Left colon (tissue), 2 donors: ENCODE data around the gene PHKA2. TPM values are rescaled to one million over a fixed set of nuclear protein-coding genes. Genes with fewer than 3 reads are reported as not detected.
A peak's percentile ranks its signal among the peaks of the same experiment; 100 is the strongest.

Source experiments
- ATAC-seq: fragments of 200-7000 bp; cut with Tn5 transposase; one replicate; pipeline ENCODE4 v1.9.1; 2020; ENCODE audit warnings: mild to moderate bottlenecking, moderate library complexity
- DNase-seq, 2 donors: peaks; one replicate each; pipeline ENCODE4 v3.0.0-alpha.2; 2020
- intact Hi-C, 2 donors: fragments of 100-400 bp; cut with DNase I in 1 of 2; cut with micrococcal nuclease in 1 of 2; formaldehyde crosslinking; loops; one replicate each; pipeline versions ENCODE4 v1.11.2 to v1.14.0; 2022; cut with DNase I, micrococcal nuclease
- total RNA-seq, 2 donors: library from RNA; stranded (reverse); fragmentation: NEBNext Ultra II Directional; extraction: Animal tissue kit (Norgen Biotek cat#: 25700); gene quantifications; one replicate each; pipeline ENCODE4 v1.2.1, GENCODE V29; 2021
- donor health status: DM: no; HTN: no; CAD: no.
- donor health status: DM: yes; HTN: yes; CAD: no.

Gene PHKA2
- total RNA-seq, 2 donors from 2014 or later, result 22.9 to 29.5 TPM

GRCh38 chrX:18895189-18895951, 88.5 kb downstream of the PHKA2 start:
- ATAC-seq, result no peak
- DNase-seq, result no peak
- intact Hi-C loops, result no loop called here

GRCh38 chrX:18894156-18894555, 89.8 kb downstream of the PHKA2 start:
- ATAC-seq (no peak), DNase-seq (no peak)
- intact Hi-C loops, result no loop called here

- ATAC-seq, result no peak
- intact Hi-C loops, result no loop called here
- no peak for DNase-seq
These were observed 90.4 kb downstream of the PHKA2 start for GRCh38 chrX:18893536-18893935.

- DNase-seq (no peak), ATAC-seq (no peak)
- intact Hi-C loops, result no loop called here
These were observed 91.0 kb downstream of the PHKA2 start for GRCh38 chrX:18892899-18893298.

DNA sequence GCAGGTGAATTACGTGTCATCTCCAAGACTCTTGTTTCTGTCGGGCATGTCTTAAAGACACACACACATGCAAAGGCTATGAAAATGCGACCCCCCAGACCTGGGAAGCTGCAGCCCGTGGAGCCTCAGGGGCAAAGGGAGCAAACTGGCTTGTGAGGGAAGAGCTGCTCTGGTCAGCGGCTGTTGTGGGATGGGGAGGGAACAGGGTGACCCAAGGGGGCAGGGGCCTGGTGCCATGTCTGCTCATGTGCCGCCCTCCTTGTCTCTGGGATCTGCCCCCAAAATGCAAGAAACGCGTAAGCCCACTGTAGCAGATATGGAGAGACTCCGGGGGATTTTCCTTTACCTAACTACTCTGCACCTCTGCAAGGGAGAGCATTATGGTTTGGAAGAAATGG, 92.4 kb downstream of the PHKA2 start:
- intact Hi-C loops, result no loop called here
- DNase-seq (no peak), ATAC-seq (no peak)

- intact Hi-C loops, result no loop called here
- ATAC-seq, result no peak
These were observed 93.0 kb downstream of the PHKA2 start for GRCh38 chrX:18890724-18891547.

GRCh38 chrX:18890049-18890381, 93.9 kb downstream of the PHKA2 start:
- ATAC-seq (no peak), DNase-seq (no peak)
- intact Hi-C loops, result no loop called here

More at GRCh38 chrX:18890724-18891547, 93.0 kb downstream of the PHKA2 start:
- no peak for DNase-seq

DNA sequence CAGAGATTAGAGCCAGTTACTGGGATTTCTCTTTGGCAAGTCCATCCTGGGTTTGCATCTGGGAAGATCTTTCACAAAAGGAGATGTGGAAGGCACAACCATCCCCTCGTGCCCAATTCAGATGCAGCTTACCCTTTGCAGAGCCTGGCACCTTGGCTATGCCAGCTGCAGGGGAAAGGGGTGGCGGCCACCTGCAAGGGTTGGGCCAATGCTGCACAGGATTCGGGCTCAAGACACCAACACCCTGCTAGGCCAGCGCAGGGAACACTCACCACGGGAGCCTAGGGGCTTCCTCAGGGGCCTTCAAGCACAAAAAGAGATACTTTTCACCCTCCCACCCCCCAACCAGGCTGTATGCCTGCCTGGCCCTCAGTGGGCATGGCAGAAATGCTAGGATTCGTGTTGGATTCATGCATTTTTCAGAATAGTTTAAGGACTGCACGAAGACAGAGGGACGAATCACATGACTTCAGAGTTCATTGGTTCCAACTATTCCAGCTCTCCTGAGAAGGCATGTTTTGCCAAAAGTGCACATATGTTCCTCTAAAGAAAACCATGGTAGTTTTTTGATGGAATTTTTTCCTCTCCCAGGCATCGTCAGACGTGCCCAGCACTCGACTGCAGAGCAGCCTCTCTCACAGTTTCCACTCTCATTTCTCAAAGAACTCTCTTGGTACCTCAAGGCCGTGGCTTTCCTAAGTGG, 94.4 kb downstream of the PHKA2 start:
- intact Hi-C loops, result no loop called here
- ATAC-seq (no peak), DNase-seq (no peak)

- intact Hi-C loops, result no loop called here
- ATAC-seq (no peak), DNase-seq (no peak)
These were observed 95.6 kb downstream of the PHKA2 start for GRCh38 chrX:18888281-18888680.

DNA sequence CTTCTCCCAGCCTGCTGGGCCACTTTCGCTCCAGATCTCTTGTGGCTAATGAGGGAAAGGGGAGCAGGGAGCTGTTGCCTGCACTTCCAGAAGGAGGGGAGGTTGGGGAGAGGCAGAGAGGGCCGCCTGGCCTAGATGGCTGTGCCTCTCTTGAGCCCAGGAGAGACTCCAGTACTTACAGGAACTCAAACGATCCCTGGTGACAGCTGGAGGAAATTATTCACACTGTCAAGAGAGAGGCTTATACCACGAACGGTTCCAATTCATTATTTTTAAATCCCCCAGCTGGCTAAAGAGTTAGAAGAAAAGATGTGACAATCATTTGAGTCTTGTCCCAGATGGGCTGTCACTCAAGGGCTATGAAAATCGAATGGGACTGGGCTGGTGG, 96.1 kb downstream of the PHKA2 start:
- ATAC-seq (no peak), DNase-seq (no peak)
- intact Hi-C loops, result no loop called here

GRCh38 chrX:18887177-18887824, 96.6 kb downstream of the PHKA2 start:
- ATAC-seq (peak; percentile 73), DNase-seq (peak; percentile 64 to 68)
- intact Hi-C loops, result no loop called here

- peak; percentile 88 for ATAC-seq
- peak; percentile 77 to 87 for DNase-seq
- intact Hi-C loops, result no loop called here
These were observed 97.4 kb downstream of the PHKA2 start for GRCh38 chrX:18886344-18887161.

DNA sequence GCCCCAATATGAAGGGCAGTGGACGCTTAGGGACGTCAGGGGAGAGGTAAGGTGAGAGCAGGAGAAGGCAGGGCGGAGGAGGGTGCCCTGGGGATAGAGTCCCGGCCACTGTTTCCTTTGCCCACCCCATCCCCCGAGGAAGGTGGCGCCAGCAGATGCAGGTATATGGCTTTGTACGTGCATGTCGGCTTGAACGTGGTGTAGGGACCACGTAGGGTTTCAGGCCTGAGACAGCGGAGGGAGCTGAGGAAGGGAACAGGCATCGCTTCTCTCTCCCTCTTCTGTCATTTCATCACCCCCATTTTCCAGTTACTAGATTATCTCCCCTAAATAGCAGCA, 97.9 kb downstream of the PHKA2 start:
- intact Hi-C loops, result no loop called here
- ATAC-seq (peak; percentile 3), DNase-seq (no peak)

- intact Hi-C loops, result no loop called here
- DNase-seq (no peak), ATAC-seq (no peak)
These were observed 98.4 kb downstream of the PHKA2 start for GRCh38 chrX:18885328-18886004.

GRCh38 chrX:18884916-18885315, 99.0 kb downstream of the PHKA2 start:
- ATAC-seq, result no peak
- intact Hi-C loops, result no loop called here

GRCh38 chrX:18883961-18884765, 99.8 kb downstream of the PHKA2 start:
- ATAC-seq, result no peak
- no peak for DNase-seq
- intact Hi-C loops, result no loop called here

More at GRCh38 chrX:18884916-18885315, 99.0 kb downstream of the PHKA2 start:
- no peak for DNase-seq

GRCh38 chrX:18883234-18883960, 100.5 kb downstream of the PHKA2 start:
- DNase-seq (no peak), ATAC-seq (no peak)
- intact Hi-C loops, result no loop called here
